NK-92 (cell line): ENCODE data around the gene AKAP1.

ENCODE experiments used
- DNase-seq: peaks from one replicate; lab custom pipeline; 2025; ENCODE audit not compliant: unreplicated experiment; lab: John Stamatoyannopoulos, UW

The AKAP1 gene

GRCh38 chr17:57158795-57159194 is 73.7 kb downstream of the AKAP1 start:
- no peak for DNase-seq

GRCh38 chr17:57160624-57161023 is 75.6 kb downstream of the AKAP1 start:
- no peak for DNase-seq

- no peak for DNase-seq
Observed at GRCh38 chr17:57164814-57165213, 79.8 kb downstream of the AKAP1 start.

- no peak for DNase-seq
Observed at GRCh38 chr17:57165754-57166153, 80.7 kb downstream of the AKAP1 start.

- no peak for DNase-seq
Observed at GRCh38 chr17:57166803-57167202, 81.8 kb downstream of the AKAP1 start.

- no peak for DNase-seq
Observed at GRCh38 chr17:57168695-57169094, 83.6 kb downstream of the AKAP1 start.

- no peak for DNase-seq
Observed at GRCh38 chr17:57170866-57171265, 85.8 kb downstream of the AKAP1 start.
